Measurements from ENCODE around the gene TBX5. TPM values are rescaled to one million over a fixed set of nuclear protein-coding genes. Genes with fewer than 3 reads are reported as not detected.

TBX5 gene
- total and polyA plus RNA-seq, 2 of the 4 experiments (the other 2 are of a cell fraction): 13.3 to 14.7 TPM

GRCh38 chr12:114409852-114410600, 4.1 kb upstream of the TBX5 start:
- H3K9me3 ChIP-seq (ENCODE audit: control insufficient read depth, insufficient read depth, low read length): no peaks in the 10 kb centered on the region
- CTCF ChIA-PET: interaction anchor here (2.6 kb wide), 1 partner anchor 98 kb away, joined by 9 read pairs; no protein-coding TSS in a partner anchor
- no peak for ATAC-seq (ENCODE audit: low read depth)

More at GRCh38 chr12:114409852-114410600, 4.1 kb upstream of the TBX5 start:
- H3K9ac ChIP-seq (ENCODE audit: low read depth, low read length): peak overlapping the region; percentile 99
- H3K9me1 ChIP-seq (ENCODE audit: insufficient read depth, low read length): no peaks in the 10 kb centered on the region
- H3K56ac ChIP-seq (ENCODE audit: extremely low read depth, insufficient read depth, low read length): peak overlapping the region; percentile 99
- peak overlapping the region; percentile 88 for H2BK120ac ChIP-seq (ENCODE audit: low read depth, low read length)
- H3K4me2 ChIP-seq (ENCODE audit: low read depth, low read length): peak overlapping the region; percentile 72
- no CpG with 5 or more reads among the region's 12 CpGs for WGBS, 2 experiments (ENCODE audit: extremely low coverage in 2 of 2, insufficient read length in 1 of 2)
- BruUV-seq (replicated peaks): no TSS peak
- no peak overlapping the region for H2AK5ac ChIP-seq (ENCODE audit: low read depth, low read length)
- intact Hi-C loops (cut with micrococcal nuclease) (loop anchor here (1.0 to 2.0 kb wide), 2 partner anchors 9 to 13 kb away; no protein-coding TSS in a partner anchor), in situ Hi-C loops (cut with MboI; ENCODE audit: low sequenced_read_pairs) (loop anchor here (25.0 kb wide), 2 partner anchors 927 to 1223 kb away; partner anchors contain the start of genes DDX54 and RITA1), dilution Hi-C loops (cut with HindIII; ENCODE audit: low sequenced_read_pairs, unreplicated experiment) (no loop called here)
- peak overlapping the region; percentile 84 for H3K18ac ChIP-seq (ENCODE audit: low read depth, low read length)
- peak overlapping the region; percentile 100 for H3K27ac ChIP-seq (ENCODE audit: insufficient read depth, low read length)
- TF ChIP-seq CHD1 (IDR thresholded peaks at IDR 0.05; ENCODE audit: low read depth, low read length): peak; percentile 44; the same call in 1 of the 2 replicates
- no peak for TF ChIP-seq POLR2A (IDR thresholded peaks at IDR 0.05; ENCODE audit: low read depth, low read length)
- peak overlapping the region; percentile 74 for H4K5ac ChIP-seq (ENCODE audit: low read depth, low read length)
- H3K27me3 ChIP-seq (ENCODE audit: control insufficient read depth, insufficient read depth, low read length): no peaks in the 10 kb centered on the region
- peak overlapping the region; percentile 90 for H2BK20ac ChIP-seq (ENCODE audit: low read depth, low read length)
- peak overlapping the region; percentile 90 for H4K91ac ChIP-seq (ENCODE audit: insufficient read depth, low read depth, low read length)
- 0 out of 2 replicates have a peak, but pooled peaks cover 3% of the 10 kb centered on the region for H4K20me1 ChIP-seq (ENCODE audit: insufficient read depth, low read length)
- peak; percentile 46 for DNase-seq
- peaks cover 24% of the 10 kb centered on the region for H3K4me1 ChIP-seq (ENCODE audit: control insufficient read depth, insufficient read depth, low read length)
- H2BK15ac ChIP-seq (ENCODE audit: low read depth, low read length): peak overlapping the region; percentile 91; the same call in 2 of the 3 replicates
- H2AK9ac ChIP-seq (replicated peaks; ENCODE audit: low read depth, low read length, poor library complexity): peak overlapping the region; percentile 91
- peak overlapping the region; percentile 98 for H3K23ac ChIP-seq (ENCODE audit: low read depth, low read length)
- no peak overlapping the region for H2AFZ ChIP-seq (replicated peaks; ENCODE audit: low read length, poor library complexity)
- H3K4ac ChIP-seq (ENCODE audit: low read depth, low read length): peak overlapping the region; percentile 97
- H4K8ac ChIP-seq (ENCODE audit: low read depth in 2 of 2, low read length in 2 of 2): peak overlapping the region; percentile 90 to 94
- H3K4me3 ChIP-seq (ENCODE audit: insufficient read depth, low read depth, low read length): peak overlapping the region; percentile 97
- H3K36me3 ChIP-seq (ENCODE audit: control insufficient read depth, insufficient read depth, low read length): 0 out of 2 replicates have a peak, but pooled peaks cover under 1% of the 10 kb centered on the region
- peak overlapping the region; percentile 97 for H3K14ac ChIP-seq (replicated peaks; ENCODE audit: low read depth, low read length)
- H2BK5ac ChIP-seq (ENCODE audit: low read depth, low read length, poor library complexity, severe bottlenecking): peak overlapping the region; percentile 95
- peaks cover 8 to 33% of the 10 kb centered on the region in 2 experiments; a peak in 3 of 4 replicates for H3K79me1 ChIP-seq (ENCODE audit: low read depth in 1 of 2, low read length in 2 of 2)
- POLR2A ChIA-PET (ENCODE audit: unreplicated experiment): no interaction called here
